ENCODE data around the gene PRUNE2. TPM values are rescaled to one million over a fixed set of nuclear protein-coding genes. Genes with fewer than 3 reads are reported as not detected.

The PRUNE2 gene
- total RNA-seq, 2 experiments from 2014 or later = 0.38 to 0.44 TPM

- no peaks in the 10 kb centered on the region for H3K79me2 ChIP-seq (ENCODE audit: insufficient read depth, low read depth, low read length)
- H3K9me2 ChIP-seq (ENCODE audit: insufficient read depth, low read length) = no peaks in the 10 kb centered on the region
- ChIA-PET POLR2A (no interaction called here), CTCF (ENCODE audit: unreplicated experiment) (no interaction called here)
- H3K4me2 ChIP-seq (ENCODE audit: low read length) = no peak overlapping the region
- H3K4me1 ChIP-seq (ENCODE audit: insufficient read depth, low read length, poor library complexity, severe bottlenecking) = no peaks in the 10 kb centered on the region
- H4K20me1 ChIP-seq (ENCODE audit: insufficient read depth, low read length) = no peaks in the 10 kb centered on the region
- BruUV-seq (replicated peaks) = no TSS peak
- no peak overlapping the region for H2AFZ ChIP-seq (ENCODE audit: low read length)
- H3K4me3 ChIP-seq (ENCODE audit: low read depth, low read length, poor library complexity, severe bottlenecking) = no peak overlapping the region
- H3K9me3 ChIP-seq (ENCODE audit: low read length) = no peaks in the 10 kb centered on the region
- no peak overlapping the region for H3K27ac ChIP-seq (ENCODE audit: low read depth, low read length, poor library complexity, severe bottlenecking)
- TF ChIP-seq, protein P1, sequence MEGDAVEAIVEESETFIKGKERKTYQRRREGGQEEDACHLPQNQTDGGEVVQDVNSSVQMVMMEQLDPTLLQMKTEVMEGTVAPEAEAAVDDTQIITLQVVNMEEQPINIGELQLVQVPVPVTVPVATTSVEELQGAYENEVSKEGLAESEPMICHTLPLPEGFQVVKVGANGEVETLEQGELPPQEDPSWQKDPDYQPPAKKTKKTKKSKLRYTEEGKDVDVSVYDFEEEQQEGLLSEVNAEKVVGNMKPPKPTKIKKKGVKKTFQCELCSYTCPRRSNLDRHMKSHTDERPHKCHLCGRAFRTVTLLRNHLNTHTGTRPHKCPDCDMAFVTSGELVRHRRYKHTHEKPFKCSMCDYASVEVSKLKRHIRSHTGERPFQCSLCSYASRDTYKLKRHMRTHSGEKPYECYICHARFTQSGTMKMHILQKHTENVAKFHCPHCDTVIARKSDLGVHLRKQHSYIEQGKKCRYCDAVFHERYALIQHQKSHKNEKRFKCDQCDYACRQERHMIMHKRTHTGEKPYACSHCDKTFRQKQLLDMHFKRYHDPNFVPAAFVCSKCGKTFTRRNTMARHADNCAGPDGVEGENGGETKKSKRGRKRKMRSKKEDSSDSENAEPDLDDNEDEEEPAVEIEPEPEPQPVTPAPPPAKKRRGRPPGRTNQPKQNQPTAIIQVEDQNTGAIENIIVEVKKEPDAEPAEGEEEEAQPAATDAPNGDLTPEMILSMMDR (conservative IDR thresholded peaks at IDR 0.05; ENCODE audit: low read length) = no peak
- no peak for TF ChIP-seq EZH2phosphoT487 (IDR thresholded peaks at IDR 0.05; ENCODE audit: borderline replicate concordance, low read depth, low read length)
- DNase-seq (ENCODE audit: low spot score) = no peak
- intact Hi-C loops (cut with micrococcal nuclease; ENCODE audit: unreplicated experiment) = no loop called here
- H3K36me3 ChIP-seq (ENCODE audit: insufficient read depth, low read length) = no peaks in the 10 kb centered on the region
Observed at GRCh38 chr9:76884823-76885222, 21.1 kb downstream of the PRUNE2 start.

DNA sequence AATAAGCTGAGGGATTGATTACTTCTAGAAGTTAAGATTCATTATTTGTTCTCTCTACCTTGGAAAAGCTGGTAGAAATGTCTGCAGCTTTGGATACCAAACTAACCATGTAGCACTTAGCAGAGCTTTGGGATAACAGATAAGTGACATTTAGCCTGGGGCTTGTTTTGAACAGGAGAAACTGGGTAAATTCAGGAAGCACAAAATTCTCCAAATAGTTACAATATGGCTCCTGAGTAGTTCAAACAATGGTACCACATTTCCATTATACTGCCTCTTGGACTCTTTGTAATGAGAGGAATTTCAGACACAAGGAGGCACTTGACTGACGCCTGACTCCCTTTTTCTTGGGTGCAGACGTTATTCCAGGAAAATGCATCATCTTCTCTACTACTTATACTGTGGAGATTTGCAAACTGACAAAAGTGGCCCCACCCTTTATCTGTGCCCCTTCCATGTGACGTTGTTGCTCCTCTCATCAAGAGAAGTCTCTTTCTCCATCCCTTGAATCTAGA is 22.5 kb downstream of the PRUNE2 start:
- intact Hi-C loops (cut with micrococcal nuclease; ENCODE audit: unreplicated experiment) = no loop called here
- no TSS peak for BruUV-seq (replicated peaks)
- POLR2A ChIA-PET = no interaction called here
- DNase-seq (ENCODE audit: low spot score) = no peak
- Histone ChIP-seq H3K79me2 (ENCODE audit: insufficient read depth, low read depth, low read length) (no peaks in the 10 kb centered on the region), H3K4me1 (ENCODE audit: insufficient read depth, low read length, poor library complexity, severe bottlenecking) (no peaks in the 10 kb centered on the region), H2AFZ (ENCODE audit: low read length) (no peak overlapping the region), H4K20me1 (ENCODE audit: insufficient read depth, low read length) (no peaks in the 10 kb centered on the region), H3K9me2 (ENCODE audit: insufficient read depth, low read length) (no peaks in the 10 kb centered on the region), H3K36me3 (ENCODE audit: insufficient read depth, low read length) (no peaks in the 10 kb centered on the region), H3K9me3 (ENCODE audit: low read length) (no peaks in the 10 kb centered on the region), H3K4me3 (ENCODE audit: low read depth, low read length, poor library complexity, severe bottlenecking) (no peak overlapping the region), H3K4me2 (ENCODE audit: low read length) (no peak overlapping the region), H3K27ac (ENCODE audit: low read depth, low read length, poor library complexity, severe bottlenecking) (no peak overlapping the region)
- CTCF ChIA-PET (ENCODE audit: unreplicated experiment) = no interaction called here
- TF ChIP-seq EZH2phosphoT487 (IDR thresholded peaks at IDR 0.05; ENCODE audit: borderline replicate concordance, low read depth, low read length) = no peak

DNA sequence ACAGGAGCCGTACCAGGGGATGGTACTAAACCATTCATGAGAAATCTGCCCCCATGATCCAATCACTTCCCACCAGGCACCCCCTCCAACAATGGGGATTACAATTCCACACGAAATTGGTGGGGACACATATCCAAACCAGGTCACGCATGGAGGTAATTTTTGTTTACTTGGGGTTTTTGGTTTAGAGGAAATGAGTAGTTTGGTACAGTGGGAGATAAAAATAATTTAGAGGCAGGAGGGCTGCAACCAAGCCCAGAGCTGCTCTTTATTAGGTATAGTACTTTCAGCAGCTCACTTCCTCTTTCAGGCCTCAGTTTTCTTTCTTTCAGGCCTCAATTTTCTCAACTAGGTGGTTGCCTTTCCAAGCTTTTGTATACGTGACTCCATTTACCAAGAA is 23.2 kb downstream of the PRUNE2 start:
- no peak overlapping the region for H2AFZ ChIP-seq (ENCODE audit: low read length)
- no peaks in the 10 kb centered on the region for H3K9me3 ChIP-seq (ENCODE audit: low read length)
- H3K36me3 ChIP-seq (ENCODE audit: insufficient read depth, low read length) = no peaks in the 10 kb centered on the region
- DNase-seq (ENCODE audit: low spot score) = peak; percentile 2
- no peaks in the 10 kb centered on the region for H3K4me1 ChIP-seq (ENCODE audit: insufficient read depth, low read length, poor library complexity, severe bottlenecking)
- H3K79me2 ChIP-seq (ENCODE audit: insufficient read depth, low read depth, low read length) = no peaks in the 10 kb centered on the region
- H3K4me2 ChIP-seq (ENCODE audit: low read length) = no peak overlapping the region
- no peaks in the 10 kb centered on the region for H4K20me1 ChIP-seq (ENCODE audit: insufficient read depth, low read length)
- CTCF ChIA-PET (ENCODE audit: unreplicated experiment) = no interaction called here
- H3K4me3 ChIP-seq (ENCODE audit: low read depth, low read length, poor library complexity, severe bottlenecking) = no peak overlapping the region
- TF ChIP-seq, protein P1 (conservative IDR thresholded peaks at IDR 0.05; ENCODE audit: low read length) = no peak
- TF ChIP-seq EZH2phosphoT487 (IDR thresholded peaks at IDR 0.05; ENCODE audit: borderline replicate concordance, low read depth, low read length) = no peak
- intact Hi-C loops (cut with micrococcal nuclease; ENCODE audit: unreplicated experiment) = no loop called here
- H3K9me2 ChIP-seq (ENCODE audit: insufficient read depth, low read length) = no peaks in the 10 kb centered on the region
- BruUV-seq (replicated peaks) = no TSS peak
- POLR2A ChIA-PET = no interaction called here
- no peak overlapping the region for H3K27ac ChIP-seq (ENCODE audit: low read depth, low read length, poor library complexity, severe bottlenecking)

Measured in OCI-LY7 (cell line).